SK-N-SH treated with all-trans-retinoic acid at 6 μM for 48 hours (cell line): ENCODE measurements around the gene TMEM89.

Experiments
- ATAC-seq: fragments of 200-7000 bp; cut with Tn5 transposase; 3 replicates; pipeline ENCODE4 v1.9.1; 2020; ENCODE audit warnings: mild to moderate bottlenecking, moderate library complexity
- ARNTL ChIP-seq: fragments of 450-650 bp; formaldehyde crosslinking; IDR thresholded peaks from 2 replicates; pipeline ENCODE4 v1.5.0; 2020; ENCODE audit warnings: low read depth, mild to moderate bottlenecking, moderate library complexity, borderline replicate concordance
- BACH2 ChIP-seq: fragments of 250-450 bp; sonication (Bioruptor Pico); IDR thresholded peaks from 2 replicates; pipeline ENCODE4 v1.9.0; 2021; ENCODE audit warnings: mild to moderate bottlenecking, borderline replicate concordance
- CREB5 ChIP-seq: fragments of 250-450 bp; sonication (Bioruptor Pico); IDR thresholded peaks from 2 replicates; pipeline ENCODE4 v1.5.1; 2020; ENCODE audit warnings: low read depth, mild to moderate bottlenecking, moderate library complexity
- CSDC2 ChIP-seq: fragments of 250-450 bp; sonication (Bioruptor Pico); IDR thresholded peaks from 2 replicates; pipeline ENCODE4 v1.5.0; 2020; ENCODE audit warnings: mild to moderate bottlenecking, moderate library complexity
- CSRNP3 ChIP-seq: fragments of 250-450 bp; sonication (Bioruptor Pico); IDR thresholded peaks from 2 replicates; pipeline ENCODE4 v1.5.1; 2021; ENCODE audit warnings: mild to moderate bottlenecking, moderate library complexity
- ESRRG ChIP-seq: fragments of 250-450 bp; sonication (Bioruptor Pico); IDR thresholded peaks from 2 replicates; pipeline ENCODE4 v1.6.1; 2021; ENCODE audit warnings: mild to moderate bottlenecking
- GLIS3 ChIP-seq: fragments of 250-450 bp; sonication (Bioruptor Pico); IDR thresholded peaks from 2 replicates; pipeline ENCODE4 v1.5.0; 2020; ENCODE audit warnings: mild to moderate bottlenecking, moderate library complexity
- ISL1 ChIP-seq: fragments of 250-450 bp; sonication (Bioruptor Pico); IDR thresholded peaks from 2 replicates; pipeline ENCODE4 v2.1.2; 2022; ENCODE audit warnings: mild to moderate bottlenecking, moderate library complexity
- OSR1 ChIP-seq: fragments of 250-450 bp; sonication (Bioruptor Pico); IDR thresholded peaks from 2 replicates; pipeline ENCODE4 v1.8.0; 2022; ENCODE audit warnings: moderate library complexity, mild to moderate bottlenecking, inconsistent platforms
- PPARA ChIP-seq: fragments of 250-450 bp; sonication (Bioruptor Pico); IDR thresholded peaks from 2 replicates; pipeline ENCODE4 v1.5.0; 2020; ENCODE audit warnings: mild to moderate bottlenecking, borderline replicate concordance
- RARB ChIP-seq: fragments of 250-450 bp; sonication (Bioruptor Pico); IDR thresholded peaks from 2 replicates; pipeline ENCODE4 v1.8.0; 2021; ENCODE audit warnings: mild to moderate bottlenecking, moderate library complexity
- SNAI2 ChIP-seq: fragments of 250-450 bp; sonication (Bioruptor Pico); IDR thresholded peaks from 2 replicates; pipeline ENCODE4 v1.5.0; 2020; ENCODE audit warnings: mild to moderate bottlenecking, moderate library complexity
- TCF4 ChIP-seq: fragments of 250-450 bp; sonication (Bioruptor Pico); IDR thresholded peaks from 2 replicates; pipeline ENCODE4 v1.8.0; 2021; ENCODE audit warnings: mild to moderate bottlenecking, moderate library complexity, borderline replicate concordance
- TOX ChIP-seq: fragments of 250-450 bp; sonication (Bioruptor Pico); IDR thresholded peaks from 2 replicates; pipeline ENCODE4 v1.8.0; 2021; ENCODE audit warnings: mild to moderate bottlenecking, moderate library complexity, borderline replicate concordance
- TSHZ2 ChIP-seq: fragments of 250-450 bp; sonication (Bioruptor Pico); IDR thresholded peaks from 2 replicates; pipeline ENCODE4 v1.5.0; 2020; ENCODE audit warnings: mild to moderate bottlenecking, moderate library complexity
- ZC3H10 ChIP-seq: fragments of 250-450 bp; sonication (Bioruptor Pico); IDR thresholded peaks from 2 replicates; pipeline ENCODE4 v1.5.1; 2021; ENCODE audit warnings: mild to moderate bottlenecking, moderate library complexity
- ZFP3 ChIP-seq: fragments of 250-450 bp; sonication (Bioruptor Pico); IDR thresholded peaks from 2 replicates; pipeline ENCODE4 v1.5.0; 2020; ENCODE audit warnings: mild to moderate bottlenecking, moderate library complexity
- ZFP30 ChIP-seq: fragments of 450-650 bp; formaldehyde crosslinking; IDR thresholded peaks from 2 replicates; pipeline ENCODE4 v1.5.0; 2022; ENCODE audit warnings: mild to moderate bottlenecking, moderate library complexity
- ZNF565 ChIP-seq: fragments of 450-650 bp; formaldehyde crosslinking; conservative IDR thresholded peaks from 2 replicates; pipeline ENCODE4 v1.5.0; 2020; ENCODE audit warnings: low read depth, mild to moderate bottlenecking, moderate library complexity
- ZNF70 ChIP-seq: fragments of 450-650 bp; formaldehyde crosslinking; IDR thresholded peaks from 2 replicates; pipeline ENCODE4 v1.5.0; 2020; ENCODE audit warnings: mild to moderate bottlenecking, moderate library complexity
- ZNF8 ChIP-seq: fragments of 450-650 bp; formaldehyde crosslinking; IDR thresholded peaks from 2 replicates; pipeline ENCODE4 v1.5.0; 2020; ENCODE audit warnings: mild to moderate bottlenecking, moderate library complexity
- TF ChIP-seq, protein P1 (sequence below): fragments of 250-450 bp; sonication (Bioruptor Pico); IDR thresholded peaks from 2 replicates; pipeline ENCODE4 v1.8.0; 2020; ENCODE audit warnings: mild to moderate bottlenecking, moderate library complexity, borderline replicate concordance
- TF ChIP-seq, protein P2 (sequence below): fragments of 250-450 bp; sonication (Bioruptor Pico); IDR thresholded peaks from 2 replicates; pipeline ENCODE4 v1.8.0; 2021; ENCODE audit warnings: low read depth, mild to moderate bottlenecking, moderate library complexity, borderline replicate concordance

TMEM89 gene

GRCh38 chr3:48664313-48664644, 42.7 kb upstream of the TMEM89 start:
- no peak for ATAC-seq
- no peak for TF ChIP-seq ZC3H10 (CRISPR knock-in tag)
- TF ChIP-seq, protein P1, sequence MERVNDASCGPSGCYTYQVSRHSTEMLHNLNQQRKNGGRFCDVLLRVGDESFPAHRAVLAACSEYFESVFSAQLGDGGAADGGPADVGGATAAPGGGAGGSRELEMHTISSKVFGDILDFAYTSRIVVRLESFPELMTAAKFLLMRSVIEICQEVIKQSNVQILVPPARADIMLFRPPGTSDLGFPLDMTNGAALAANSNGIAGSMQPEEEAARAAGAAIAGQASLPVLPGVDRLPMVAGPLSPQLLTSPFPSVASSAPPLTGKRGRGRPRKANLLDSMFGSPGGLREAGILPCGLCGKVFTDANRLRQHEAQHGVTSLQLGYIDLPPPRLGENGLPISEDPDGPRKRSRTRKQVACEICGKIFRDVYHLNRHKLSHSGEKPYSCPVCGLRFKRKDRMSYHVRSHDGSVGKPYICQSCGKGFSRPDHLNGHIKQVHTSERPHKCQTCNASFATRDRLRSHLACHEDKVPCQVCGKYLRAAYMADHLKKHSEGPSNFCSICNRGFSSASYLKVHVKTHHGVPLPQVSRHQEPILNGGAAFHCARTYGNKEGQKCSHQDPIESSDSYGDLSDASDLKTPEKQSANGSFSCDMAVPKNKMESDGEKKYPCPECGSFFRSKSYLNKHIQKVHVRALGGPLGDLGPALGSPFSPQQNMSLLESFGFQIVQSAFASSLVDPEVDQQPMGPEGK = no peak
- TF ChIP-seq BACH2 (CRISPR knock-in tag) = no peak

GRCh38 chr3:48663489-48664312, 42.1 kb upstream of the TMEM89 start:
- ATAC-seq = peak; percentile 87
- TF ChIP-seq TCF4 (CRISPR knock-in tag) = no peak
- TF ChIP-seq RARB = no peak
- peak; percentile 72; the same call in 1 of the 2 replicates for TF ChIP-seq ESRRG (CRISPR knock-in tag)
- TF ChIP-seq PPARA (CRISPR knock-in tag) = no peak
- TF ChIP-seq, protein P2, sequence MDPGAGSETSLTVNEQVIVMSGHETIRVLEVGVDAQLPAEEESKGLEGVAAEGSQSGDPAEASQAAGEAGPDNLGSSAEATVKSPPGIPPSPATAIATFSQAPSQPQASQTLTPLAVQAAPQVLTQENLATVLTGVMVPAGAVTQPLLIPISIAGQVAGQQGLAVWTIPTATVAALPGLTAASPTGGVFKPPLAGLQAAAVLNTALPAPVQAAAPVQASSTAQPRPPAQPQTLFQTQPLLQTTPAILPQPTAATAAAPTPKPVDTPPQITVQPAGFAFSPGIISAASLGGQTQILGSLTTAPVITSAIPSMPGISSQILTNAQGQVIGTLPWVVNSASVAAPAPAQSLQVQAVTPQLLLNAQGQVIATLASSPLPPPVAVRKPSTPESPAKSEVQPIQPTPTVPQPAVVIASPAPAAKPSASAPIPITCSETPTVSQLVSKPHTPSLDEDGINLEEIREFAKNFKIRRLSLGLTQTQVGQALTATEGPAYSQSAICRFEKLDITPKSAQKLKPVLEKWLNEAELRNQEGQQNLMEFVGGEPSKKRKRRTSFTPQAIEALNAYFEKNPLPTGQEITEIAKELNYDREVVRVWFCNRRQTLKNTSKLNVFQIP (CRISPR knock-in tag) = no peak
- 0 out of 2 replicates have a peak, but pooled peaks have one; percentile 2 for TF ChIP-seq ZFP3 (CRISPR knock-in tag)
- TF ChIP-seq ZFP30 (CRISPR knock-in tag) = no peak
- no peak for TF ChIP-seq OSR1 (CRISPR knock-in tag)
- TF ChIP-seq ISL1 (CRISPR knock-in tag) = no peak
- peak; percentile 80; the same call in 1 of the 2 replicates for TF ChIP-seq CSDC2 (CRISPR knock-in tag)
- no peak for TF ChIP-seq ARNTL (CRISPR knock-in tag)
- TF ChIP-seq ZNF8 (CRISPR knock-in tag) = no peak
- TF ChIP-seq CREB5 (CRISPR knock-in tag) = 0 out of 2 replicates have a peak, but pooled peaks have one; percentile 40
- peak; percentile 40; the same call in 1 of the 2 replicates for TF ChIP-seq TSHZ2
- no peak for TF ChIP-seq ZNF565
- no peak for TF ChIP-seq BACH2 (CRISPR knock-in tag)
- 0 out of 2 replicates have a peak, but pooled peaks have one; percentile 72 for TF ChIP-seq SNAI2 (CRISPR knock-in tag)
- no peak for TF ChIP-seq TOX (CRISPR knock-in tag)
- no peak for TF ChIP-seq CSRNP3
- TF ChIP-seq ZC3H10 (CRISPR knock-in tag) = no peak
- TF ChIP-seq, protein P1 = peak; percentile 48; the same call in 1 of the 2 replicates
- TF ChIP-seq GLIS3 (CRISPR knock-in tag) = peak; percentile 90; the same call in 1 of the 2 replicates
- TF ChIP-seq ZNF70 = 0 out of 2 replicates have a peak, but pooled peaks have one; percentile 28
